ENCODE data around the gene HS3ST3B1.

GRCh38 chr17:14296166-14296910 is 4.5 kb upstream of the HS3ST3B1 start:
- no peak for TF ChIP-seq ATF3 (IDR thresholded peaks at IDR 0.05)
- TF ChIP-seq MAX (IDR thresholded peaks at IDR 0.05) = no peak
- no peak for TF ChIP-seq CTCF (IDR thresholded peaks at IDR 0.05 in 2 of 3, conservative IDR thresholded peaks at IDR 0.05 in 1 of 3; ENCODE audit: borderline replicate concordance in 1 of 3, insufficient read depth in 1 of 3, low read depth in 2 of 3, low read length in 2 of 3)
- TF ChIP-seq SRF (IDR thresholded peaks at IDR 0.05; ENCODE audit: low read depth) = no peak
- no peak for TF ChIP-seq SP1 (IDR thresholded peaks at IDR 0.05; ENCODE audit: low read depth)
- no peak for TF ChIP-seq POLR2A (IDR thresholded peaks at IDR 0.05; ENCODE audit: borderline replicate concordance, extremely low read depth, insufficient read depth, insufficient read length)
- TF ChIP-seq ZNF274 (IDR thresholded peaks at IDR 0.05; ENCODE audit: low read depth, low read length) = no peak
- TF ChIP-seq EZH2 (IDR thresholded peaks at IDR 0.05) = no peak
- no peak for TF ChIP-seq ZFX (IDR thresholded peaks at IDR 0.05)
- no peak for TF ChIP-seq REST (IDR thresholded peaks at IDR 0.05; ENCODE audit: low read depth)
- no peak for TF ChIP-seq JUND (IDR thresholded peaks at IDR 0.05)
